Activated naive CD8-positive, alpha-beta T cell treated with anti-CD3 and anti-CD28 coated beads, Interleukin-2, amount 10 ng/mL, durations not matched to agents 7 days and 5 days (primary cell): ENCODE data around the gene PER3. TPM values are rescaled to one million over a fixed set of nuclear protein-coding genes. Genes with fewer than 3 reads are reported as not detected.

Experiments
- ATAC-seq: fragments of 150-1000 bp; cut with Tn5 transposase; one replicate; pipeline ENCODE4 v1.10.0; 2021; ENCODE audit warnings: low read depth, moderate library complexity
- POLR2A ChIA-PET: fragments of 350-600 bp; sonication (Branson Sonifier 250); formaldehyde crosslinking; loops from one replicate; lab custom pipeline; 2021; ENCODE audit warnings: antibody characterized with exemption; lab: Charles Lee
- DNase-seq: peaks from one replicate; pipeline ENCODE4 v3.0.0; 2021
- H3K27ac Mint-ChIP-seq: one replicate; pipeline ENCODE4 v1.8.0; 2022; ENCODE audit warnings: mild to moderate bottlenecking, mixed read lengths
- H3K27me3 Mint-ChIP-seq: one replicate; pipeline ENCODE4 v1.8.0; 2022; ENCODE audit warnings: mild to moderate bottlenecking, moderate library complexity, mixed read lengths
- H3K36me3 Mint-ChIP-seq: one replicate; pipeline ENCODE4 v1.8.0; 2021; ENCODE audit warnings: mild to moderate bottlenecking, mixed read lengths
- H3K4me1 Mint-ChIP-seq: one replicate; pipeline ENCODE4 v1.8.0; 2021; ENCODE audit warnings: mixed read lengths
- H3K4me3 Mint-ChIP-seq: one replicate; pipeline ENCODE4 v1.8.0; 2022; ENCODE audit warnings: mild to moderate bottlenecking, moderate library complexity, mixed read lengths
- H3K9me3 Mint-ChIP-seq: one replicate; pipeline ENCODE4 v1.8.0; 2021; ENCODE audit warnings: mixed read lengths
- total RNA-seq, 2 experiments: library from RNA; stranded (reverse); gene quantifications; one replicate each; pipeline ENCODE4 v1.2.3, GENCODE V29; 2021

PER3 gene
- 1 to 10 TPM; 3.3 to 3.6 TPM for total RNA-seq

DNA sequence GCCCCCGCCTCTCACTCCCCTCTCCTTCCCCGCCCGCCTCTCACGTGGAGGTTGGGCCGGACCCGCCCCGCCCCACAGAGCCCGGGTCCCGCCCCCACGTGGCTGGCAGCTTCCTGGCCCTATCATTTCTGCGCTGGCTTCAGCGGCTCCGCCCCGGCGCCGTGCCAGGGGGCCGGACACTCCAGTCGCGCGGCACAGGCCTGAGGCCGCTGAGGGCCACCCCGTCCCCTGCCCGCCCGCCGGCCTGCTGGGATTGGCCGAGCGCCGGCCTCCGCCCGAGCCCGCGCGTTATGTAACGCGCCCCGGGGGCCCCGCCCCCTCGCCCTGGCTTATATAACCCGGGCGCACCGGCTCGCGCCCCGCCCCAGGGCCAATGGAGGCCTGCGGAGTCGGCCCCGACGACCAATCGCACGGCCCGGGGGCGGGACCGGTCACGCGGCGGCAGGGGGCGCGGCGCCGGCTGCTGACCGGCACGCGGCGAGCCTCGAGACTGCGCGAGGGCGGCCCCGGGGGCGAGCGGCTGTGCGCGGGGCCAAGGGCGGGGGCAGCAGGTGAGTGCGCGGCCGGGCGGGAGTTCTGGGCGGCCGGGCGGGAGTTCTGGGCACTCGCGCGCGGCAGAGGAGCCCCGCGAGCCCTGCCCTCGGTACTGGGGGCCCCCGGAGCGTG is at the start of gene PER3:
Gene PER3 (plus strand): TSS at position 466 of the 666 bp plus-strand sequence. CDS start 587 bp downstream, outside the sequence.
- H3K27me3 Mint-ChIP-seq = no peaks in the 10 kb centered on the region
- peaks cover 2% of the 10 kb centered on the region for H3K36me3 Mint-ChIP-seq
- ATAC-seq (peak; percentile 92), DNase-seq (peak; percentile 96)
- H3K4me3 Mint-ChIP-seq = peak within 1 kb of the TSS; percentile 81
- H3K4me1 Mint-ChIP-seq = peaks cover 23% of the 10 kb centered on the region
- H3K27ac Mint-ChIP-seq = no peak within 1 kb of the TSS
- H3K9me3 Mint-ChIP-seq = no peaks in the 10 kb centered on the region
- POLR2A ChIA-PET = no interaction called here

GRCh38 chr1:7738044-7738443 is 46.0 kb upstream of the PER3 start:
- no peak for ATAC-seq
- Mint-ChIP-seq H3K27ac (no peak overlapping the region), H3K36me3 (no peaks in the 10 kb centered on the region)

DNA sequence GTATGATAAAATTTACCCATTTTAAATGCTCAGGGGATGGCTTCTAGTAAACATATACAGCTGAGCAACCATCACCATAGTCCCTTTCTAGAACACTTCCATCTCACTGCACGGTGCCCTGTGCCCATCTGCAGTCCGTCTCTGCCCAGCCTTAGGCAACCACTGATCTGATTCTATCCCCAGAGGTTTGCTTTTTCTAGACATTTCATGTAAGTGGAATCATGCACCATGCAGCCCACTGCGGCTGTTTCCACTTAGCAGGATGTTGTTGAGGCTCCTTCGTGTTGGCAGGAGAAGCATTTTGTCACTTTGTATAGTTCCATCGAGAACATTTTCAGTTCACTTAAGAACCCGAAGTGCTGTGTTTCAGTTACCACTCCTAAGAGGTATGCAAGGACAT is 40.7 kb upstream of the PER3 start:
- H3K27me3 Mint-ChIP-seq = peaks cover 5% of the 10 kb centered on the region

More at GRCh38 chr1:7738044-7738443, 46.0 kb upstream of the PER3 start:
- H3K4me3 Mint-ChIP-seq = no peak overlapping the region
- no peak for DNase-seq
- peaks cover 2% of the 10 kb centered on the region for H3K9me3 Mint-ChIP-seq
- no peaks in the 10 kb centered on the region for H3K4me1 Mint-ChIP-seq
- peaks cover 6% of the 10 kb centered on the region for H3K27me3 Mint-ChIP-seq
- POLR2A ChIA-PET = no interaction called here

GRCh38 chr1:7744882-7745281 is 39.2 kb upstream of the PER3 start:
- Mint-ChIP-seq H3K9me3 (no peaks in the 10 kb centered on the region), H3K27ac (no peak overlapping the region), H3K4me1 (no peaks in the 10 kb centered on the region), H3K36me3 (no peaks in the 10 kb centered on the region), H3K4me3 (no peak overlapping the region), H3K27me3 (peaks cover 5% of the 10 kb centered on the region)
- POLR2A ChIA-PET = no interaction called here
- no peak for ATAC-seq
- DNase-seq = no peak

More for the DNA sequence above, 40.7 kb upstream of the PER3 start:
- no peak for ATAC-seq
- no peak overlapping the region for H3K27ac Mint-ChIP-seq
- no peaks in the 10 kb centered on the region for H3K4me1 Mint-ChIP-seq
- peaks cover 2% of the 10 kb centered on the region for H3K9me3 Mint-ChIP-seq
- H3K4me3 Mint-ChIP-seq = no peak overlapping the region
- POLR2A ChIA-PET = no interaction called here
- DNase-seq = no peak
- no peaks in the 10 kb centered on the region for H3K36me3 Mint-ChIP-seq

- H3K9me3 Mint-ChIP-seq = no peaks in the 10 kb centered on the region
- POLR2A ChIA-PET = no interaction called here
- H3K27me3 Mint-ChIP-seq = peaks cover 5% of the 10 kb centered on the region
- no peak for DNase-seq
- no peaks in the 10 kb centered on the region for H3K4me1 Mint-ChIP-seq
- H3K4me3 Mint-ChIP-seq = no peak overlapping the region
- H3K27ac Mint-ChIP-seq = no peak overlapping the region
- H3K36me3 Mint-ChIP-seq = no peaks in the 10 kb centered on the region
- no peak for ATAC-seq
Measured at GRCh38 chr1:7745783-7746182, 38.3 kb upstream of the PER3 start.

GRCh38 chr1:7747605-7748004 is 36.5 kb upstream of the PER3 start:
- DNase-seq = no peak
- no peaks in the 10 kb centered on the region for H3K9me3 Mint-ChIP-seq
- no peak overlapping the region for H3K4me3 Mint-ChIP-seq
- no peak overlapping the region for H3K27ac Mint-ChIP-seq
- H3K36me3 Mint-ChIP-seq = no peaks in the 10 kb centered on the region
- POLR2A ChIA-PET = no interaction called here
- no peak for ATAC-seq
- H3K27me3 Mint-ChIP-seq = peaks cover 6% of the 10 kb centered on the region
- peaks cover 3% of the 10 kb centered on the region for H3K4me1 Mint-ChIP-seq

- Mint-ChIP-seq H3K27ac (no peak overlapping the region), H3K4me3 (no peak overlapping the region)
Measured at GRCh38 chr1:7749126-7749525, 35.0 kb upstream of the PER3 start.

DNA sequence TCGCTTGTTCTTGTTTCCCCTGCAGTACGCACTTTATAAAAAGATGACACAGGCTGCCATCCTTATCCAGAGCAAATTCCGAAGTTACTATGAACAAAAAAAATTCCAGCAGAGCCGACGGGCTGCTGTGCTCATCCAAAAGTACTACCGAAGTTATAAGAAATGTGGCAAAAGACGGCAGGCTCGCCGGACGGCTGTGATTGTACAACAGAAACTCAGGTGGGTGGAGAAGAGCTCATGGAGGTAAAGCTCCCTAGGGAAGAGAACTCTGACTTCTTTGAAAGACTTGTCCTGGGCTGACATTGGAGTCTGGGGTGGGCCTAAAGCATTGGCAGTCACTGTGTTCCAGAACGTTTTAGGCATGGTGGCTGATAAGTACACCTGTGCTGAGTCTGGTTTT is 32.9 kb upstream of the PER3 start:
- ATAC-seq (no peak), DNase-seq (no peak)
- Mint-ChIP-seq H3K4me1 (peaks cover 18% of the 10 kb centered on the region), H3K27ac (no peak overlapping the region), H3K27me3 (peaks cover 10% of the 10 kb centered on the region), H3K9me3 (no peaks in the 10 kb centered on the region), H3K4me3 (no peak overlapping the region), H3K36me3 (no peaks in the 10 kb centered on the region)
- POLR2A ChIA-PET = interaction anchor here (0.7 kb wide), 1 partner anchor 200 kb away, joined by 3 read pairs; no protein-coding TSS in a partner anchor

More at GRCh38 chr1:7749126-7749525, 35.0 kb upstream of the PER3 start:
- POLR2A ChIA-PET = no interaction called here
- Mint-ChIP-seq H3K4me1 (peaks cover 16% of the 10 kb centered on the region), H3K27me3 (peaks cover 10% of the 10 kb centered on the region), H3K36me3 (no peaks in the 10 kb centered on the region), H3K9me3 (no peaks in the 10 kb centered on the region)
- no peak for ATAC-seq
- no peak for DNase-seq

- peaks cover 5% of the 10 kb centered on the region for H3K27me3 Mint-ChIP-seq
- peaks cover 18% of the 10 kb centered on the region for H3K4me1 Mint-ChIP-seq
- peak overlapping the region; percentile 53 for H3K4me3 Mint-ChIP-seq
- no peak for ATAC-seq
- H3K36me3 Mint-ChIP-seq = no peaks in the 10 kb centered on the region
- H3K27ac Mint-ChIP-seq = no peak overlapping the region
- POLR2A ChIA-PET = interaction anchor here (1.0 to 1.4 kb wide), 2 partner anchors 83 to 85 kb away, joined by 3 to 5 read pairs; no protein-coding TSS in a partner anchor
- H3K9me3 Mint-ChIP-seq = no peaks in the 10 kb centered on the region
- no peak for DNase-seq
Measured at GRCh38 chr1:7752512-7753417, 31.3 kb upstream of the PER3 start.

DNA sequence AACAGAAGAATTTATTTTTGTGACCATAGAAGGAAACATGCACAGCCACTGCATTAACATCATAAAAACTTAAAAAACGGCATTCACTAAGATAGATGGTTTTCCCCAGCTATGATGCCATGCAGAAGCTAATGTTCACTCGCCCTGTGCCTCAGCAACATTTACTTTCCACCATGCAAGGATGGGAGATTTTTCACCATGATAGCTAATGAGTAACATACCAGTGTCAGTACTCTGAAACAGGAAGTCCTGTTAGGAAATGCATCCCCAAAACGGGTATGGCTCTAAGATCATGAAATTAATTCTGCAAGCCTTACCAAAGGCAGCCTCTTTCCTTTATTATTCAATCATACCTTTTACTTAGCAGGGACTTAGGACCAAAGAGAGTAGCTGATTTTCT is 30.4 kb upstream of the PER3 start:
- Mint-ChIP-seq H3K4me1 (peaks cover 18% of the 10 kb centered on the region), H3K9me3 (no peaks in the 10 kb centered on the region), H3K4me3 (peak overlapping the region; percentile 4), H3K36me3 (no peaks in the 10 kb centered on the region), H3K27ac (no peak overlapping the region), H3K27me3 (peaks cover 5% of the 10 kb centered on the region)
- ATAC-seq (no peak), DNase-seq (no peak)
- POLR2A ChIA-PET = interaction anchor here (1.4 kb wide), 1 partner anchor 86 kb away, joined by 5 read pairs; no protein-coding TSS in a partner anchor

DNA sequence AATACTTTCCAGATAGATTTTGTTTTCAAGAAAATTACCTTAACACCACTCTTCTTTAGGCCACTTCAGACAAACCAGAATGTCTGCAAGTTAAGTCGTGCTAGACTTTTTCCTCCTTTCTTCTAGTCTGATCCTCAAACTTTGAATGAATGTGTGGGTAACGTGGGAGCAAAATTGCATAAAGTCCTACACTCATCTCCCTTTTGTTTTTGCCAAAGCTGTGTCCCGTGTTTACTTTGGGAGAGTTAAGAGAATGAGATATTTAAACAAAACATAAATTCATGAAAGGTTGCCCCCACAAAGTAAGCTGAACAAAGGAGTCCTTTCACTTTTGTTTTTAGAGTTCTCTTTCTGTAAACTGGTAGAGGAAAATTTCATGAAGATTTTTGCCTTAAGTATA is 29.9 kb upstream of the PER3 start:
- H3K36me3 Mint-ChIP-seq = no peaks in the 10 kb centered on the region
- DNase-seq = no peak
- ATAC-seq = no peak
- POLR2A ChIA-PET = no interaction called here
- peaks cover 6% of the 10 kb centered on the region for H3K27me3 Mint-ChIP-seq
- H3K27ac Mint-ChIP-seq = peak overlapping the region; percentile 50
- H3K9me3 Mint-ChIP-seq = no peaks in the 10 kb centered on the region
- H3K4me3 Mint-ChIP-seq = peak overlapping the region; percentile 4
- H3K4me1 Mint-ChIP-seq = peaks cover 18% of the 10 kb centered on the region

DNA sequence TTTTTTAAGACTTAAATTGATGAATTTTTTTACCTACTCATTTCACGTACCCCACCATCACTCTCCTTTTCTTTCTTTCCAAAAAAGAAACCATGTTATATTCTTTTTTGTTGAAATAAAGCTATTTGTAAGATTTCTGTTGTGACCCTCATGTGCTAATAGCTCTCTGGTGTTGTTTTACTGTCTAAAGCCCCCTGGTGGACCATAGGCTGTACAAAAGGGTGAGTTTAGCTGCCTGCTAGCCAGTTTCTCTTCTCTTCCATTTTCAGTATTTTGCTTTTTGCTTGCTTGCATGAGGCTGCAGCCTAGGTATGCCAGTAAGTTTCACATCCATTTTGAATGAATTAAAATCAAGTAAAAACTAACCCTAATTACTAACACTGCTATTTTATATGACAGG is 28.6 kb upstream of the PER3 start:
- Mint-ChIP-seq H3K27ac (no peak overlapping the region), H3K27me3 (peaks cover 8% of the 10 kb centered on the region), H3K4me3 (no peak overlapping the region), H3K36me3 (no peaks in the 10 kb centered on the region), H3K9me3 (no peaks in the 10 kb centered on the region), H3K4me1 (peaks cover 18% of the 10 kb centered on the region)
- ATAC-seq = no peak
- POLR2A ChIA-PET = interaction anchor here (0.7 kb wide), 1 partner anchor 48 kb away, joined by 7 read pairs; no protein-coding TSS in a partner anchor
- no peak for DNase-seq

DNA sequence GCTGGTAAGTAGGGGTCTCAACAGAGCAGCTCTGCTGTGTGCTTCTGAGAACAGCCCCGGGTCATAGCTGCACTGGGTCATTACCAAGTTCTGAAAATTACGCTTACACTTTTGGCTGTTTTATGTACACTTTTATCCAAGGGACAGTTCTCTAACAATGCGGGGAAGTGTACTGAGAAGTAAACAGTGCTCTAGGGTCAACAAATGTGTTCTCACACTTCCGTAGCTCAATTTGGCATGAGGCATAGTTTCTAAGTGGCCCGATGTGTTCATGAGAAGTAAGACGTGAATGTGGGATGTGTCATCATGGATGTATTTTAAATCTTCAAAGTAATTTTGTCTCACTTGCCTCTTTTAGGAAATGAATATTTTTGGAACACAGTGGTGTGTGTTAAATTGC is 23.8 kb upstream of the PER3 start:
- ATAC-seq (no peak), DNase-seq (no peak)
- peaks cover 33% of the 10 kb centered on the region for H3K27me3 Mint-ChIP-seq
- no peak overlapping the region for H3K27ac Mint-ChIP-seq
- H3K36me3 Mint-ChIP-seq = no peaks in the 10 kb centered on the region
- H3K9me3 Mint-ChIP-seq = no peaks in the 10 kb centered on the region
- POLR2A ChIA-PET = no interaction called here
- no peak overlapping the region for H3K4me3 Mint-ChIP-seq
- H3K4me1 Mint-ChIP-seq = no peaks in the 10 kb centered on the region
